ENCODE data around the gene NOX3. TPM values are rescaled to one million over a fixed set of nuclear protein-coding genes. Genes with fewer than 3 reads are reported as not detected.

Gene NOX3
- total RNA-seq, result 2.1 TPM

GRCh38 chr6:155455766-155456165, at the start of gene NOX3:
Gene NOX3, minus strand, starts transcription at chr6:155455839. Its CDS starts 39 bp downstream, at chr6:155455800.

Other genes starting within 250 kb of the NOX3 start
- 0.29 TPM for gene CLDN20, start 191.8 kb downstream of the NOX3 start, total RNA-seq
- 19.5 TPM for gene TFB1M, start 141.4 kb downstream of the NOX3 start, total RNA-seq